Measurements from ENCODE around the gene NFXL1. TPM values are rescaled to one million over a fixed set of nuclear protein-coding genes. Genes with fewer than 3 reads are reported as not detected.

NFXL1 gene
- total RNA-seq, 1 experiment from 2014 or later: 22.5 TPM

DNA sequence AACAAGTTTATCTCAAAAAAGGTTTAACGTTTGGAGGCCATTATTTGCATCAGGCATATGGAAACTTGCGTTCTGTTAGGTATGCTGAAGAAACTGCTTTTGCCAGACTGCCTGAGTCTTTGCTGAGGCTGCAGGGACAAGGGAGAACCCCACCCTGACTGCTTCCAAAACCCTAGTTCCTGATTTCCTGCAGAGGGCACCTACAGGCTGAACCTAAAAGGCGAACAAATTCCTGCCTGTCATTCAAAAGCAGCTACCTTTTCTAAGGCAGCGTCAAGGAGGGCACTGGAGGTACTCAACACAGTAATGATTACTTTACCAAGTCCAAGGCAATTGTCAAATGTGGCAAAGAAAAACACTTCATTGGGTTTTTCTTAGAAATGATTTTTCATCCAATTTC lies 75.9 kb downstream of the NFXL1 start:
- Histone ChIP-seq H3K4me1 (no peaks in the 10 kb centered on the region), H3K36me3 (ENCODE audit: control insufficient read depth, insufficient read depth, low read length) (no peaks in the 10 kb centered on the region), H3K9me3 (no peaks in the 10 kb centered on the region), H3K27me3 (replicated peaks; ENCODE audit: control insufficient read depth, insufficient read depth, low read length) (no peaks in the 10 kb centered on the region), H3K4me3 (ENCODE audit: low read depth, low read length) (no peak overlapping the region)
- intact Hi-C loops (cut with micrococcal nuclease; ENCODE audit: unreplicated experiment): loop anchor here (5.0 kb wide), 1 partner anchor 249 kb away; no protein-coding TSS in a partner anchor
- CTCF ChIA-PET: interaction anchor here (0.6 to 1.4 kb wide), 3 partner anchors 95 to 234 kb away, joined by 3 to 15 read pairs (median 4); no protein-coding TSS in a partner anchor
- peak; percentile 17 to 32 for DNase-seq
- Mint-ChIP-seq H3K4me1 (ENCODE audit: low read depth, unreplicated experiment) (peaks cover 6% of the 10 kb centered on the region), H3K4me3 (ENCODE audit: unreplicated experiment) (peak overlapping the region; percentile 83), H3K9me3 (ENCODE audit: unreplicated experiment) (no peaks in the 10 kb centered on the region), H3K27ac (ENCODE audit: unreplicated experiment) (no peak overlapping the region), H3K27me3 (ENCODE audit: insufficient read depth, unreplicated experiment) (no peaks in the 10 kb centered on the region), H3K36me3 (ENCODE audit: insufficient read depth, unreplicated experiment) (peaks cover 6% of the 10 kb centered on the region)
- POLR2A ChIA-PET: no interaction called here
- BruUV-seq (replicated peaks): no TSS peak
- TF ChIP-seq, protein P1, sequence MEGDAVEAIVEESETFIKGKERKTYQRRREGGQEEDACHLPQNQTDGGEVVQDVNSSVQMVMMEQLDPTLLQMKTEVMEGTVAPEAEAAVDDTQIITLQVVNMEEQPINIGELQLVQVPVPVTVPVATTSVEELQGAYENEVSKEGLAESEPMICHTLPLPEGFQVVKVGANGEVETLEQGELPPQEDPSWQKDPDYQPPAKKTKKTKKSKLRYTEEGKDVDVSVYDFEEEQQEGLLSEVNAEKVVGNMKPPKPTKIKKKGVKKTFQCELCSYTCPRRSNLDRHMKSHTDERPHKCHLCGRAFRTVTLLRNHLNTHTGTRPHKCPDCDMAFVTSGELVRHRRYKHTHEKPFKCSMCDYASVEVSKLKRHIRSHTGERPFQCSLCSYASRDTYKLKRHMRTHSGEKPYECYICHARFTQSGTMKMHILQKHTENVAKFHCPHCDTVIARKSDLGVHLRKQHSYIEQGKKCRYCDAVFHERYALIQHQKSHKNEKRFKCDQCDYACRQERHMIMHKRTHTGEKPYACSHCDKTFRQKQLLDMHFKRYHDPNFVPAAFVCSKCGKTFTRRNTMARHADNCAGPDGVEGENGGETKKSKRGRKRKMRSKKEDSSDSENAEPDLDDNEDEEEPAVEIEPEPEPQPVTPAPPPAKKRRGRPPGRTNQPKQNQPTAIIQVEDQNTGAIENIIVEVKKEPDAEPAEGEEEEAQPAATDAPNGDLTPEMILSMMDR (IDR thresholded peaks at IDR 0.05; ENCODE audit: insufficient read depth in 1 of 2, low read depth in 1 of 2, low read length in 1 of 2, severe bottlenecking in 1 of 2, unreplicated experiment in 1 of 2): no peak

GRCh38 chr4:47837908-47838294 lies 76.5 kb downstream of the NFXL1 start, which contains the start of gene CORIN:
Gene CORIN, minus strand, starts transcription at chr4:47838067. Its CDS starts 118 bp downstream, at chr4:47837949.
- Histone ChIP-seq H3K36me3 (ENCODE audit: control insufficient read depth, insufficient read depth, low read length) (no peaks in the 10 kb centered on the region), H3K4me3 (ENCODE audit: low read depth, low read length) (peak within 1 kb of the TSS; percentile 64), H3K27me3 (replicated peaks; ENCODE audit: control insufficient read depth, insufficient read depth, low read length) (no peaks in the 10 kb centered on the region), H3K4me1 (no peaks in the 10 kb centered on the region), H3K9me3 (no peaks in the 10 kb centered on the region)
- TF ChIP-seq, protein P1 (IDR thresholded peaks at IDR 0.05; ENCODE audit: insufficient read depth in 1 of 2, low read depth in 1 of 2, low read length in 1 of 2, severe bottlenecking in 1 of 2, unreplicated experiment in 1 of 2): no peak
- Mint-ChIP-seq H3K9me3 (ENCODE audit: unreplicated experiment) (no peaks in the 10 kb centered on the region), H3K27ac (ENCODE audit: unreplicated experiment) (no peak within 1 kb of the TSS), H3K36me3 (ENCODE audit: insufficient read depth, unreplicated experiment) (peaks cover 5% of the 10 kb centered on the region), H3K4me3 (ENCODE audit: unreplicated experiment) (peak within 1 kb of the TSS; percentile 83), H3K27me3 (ENCODE audit: insufficient read depth, unreplicated experiment) (no peaks in the 10 kb centered on the region), H3K4me1 (ENCODE audit: low read depth, unreplicated experiment) (peaks cover 6% of the 10 kb centered on the region)
- intact Hi-C loops (cut with micrococcal nuclease; ENCODE audit: unreplicated experiment): loop anchor here (2.0 to 5.0 kb wide), 2 partner anchors 97 to 249 kb away; no protein-coding TSS in a partner anchor
- POLR2A ChIA-PET: interaction anchor here (1.2 kb wide), 1 partner anchor 133 kb away, joined by 3 read pairs; no protein-coding TSS in a partner anchor
- BruUV-seq (replicated peaks): no TSS peak
- no peak for DNase-seq
- CTCF ChIA-PET: interaction anchor here (0.6 to 3.2 kb wide), 10 partner anchors 77 to 229 kb away, joined by 3 to 108 read pairs (median 10); partner anchors contain the start of gene NFXL1

DNA sequence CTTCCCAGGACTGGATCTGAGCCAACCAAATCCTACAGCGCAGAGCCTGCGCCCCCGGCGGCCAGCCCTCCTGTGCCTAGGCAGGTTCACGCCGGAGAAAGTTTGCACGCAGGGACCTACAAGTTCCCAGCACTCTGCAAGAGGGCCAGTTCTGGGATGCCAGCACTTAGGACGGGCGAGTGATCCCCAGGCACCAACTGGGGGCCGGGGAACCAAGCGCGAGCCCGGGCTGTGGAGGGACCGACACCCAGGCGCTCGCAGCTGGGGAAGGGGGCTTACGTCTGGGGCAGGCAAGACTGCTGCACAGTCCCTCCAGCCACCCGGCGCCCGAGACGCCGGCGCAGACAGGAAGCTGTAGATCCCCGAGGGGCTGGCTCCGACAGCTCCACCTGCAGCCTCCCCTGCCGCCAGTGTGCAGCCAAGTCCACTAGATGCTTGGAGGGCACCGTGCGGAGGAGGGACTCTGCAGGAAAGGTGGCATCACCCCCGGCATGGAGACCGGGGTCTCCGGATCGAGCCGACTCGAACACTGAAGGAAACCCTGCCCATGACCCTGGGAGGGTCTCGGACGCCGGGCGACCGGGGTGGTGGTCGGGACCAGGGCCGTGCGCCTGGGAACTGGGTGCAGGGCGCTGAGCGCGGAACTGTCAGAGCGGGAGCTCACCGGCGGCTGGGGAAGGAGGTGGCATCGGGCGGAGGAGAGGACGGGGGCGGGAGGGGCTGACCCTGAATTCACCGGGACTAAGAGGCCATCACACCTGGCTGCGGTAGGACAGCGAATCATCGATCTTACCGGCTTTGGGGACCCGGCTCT lies 77.1 kb downstream of the NFXL1 start:
- Histone ChIP-seq H3K9me3 (no peaks in the 10 kb centered on the region), H3K27me3 (replicated peaks; ENCODE audit: control insufficient read depth, insufficient read depth, low read length) (no peaks in the 10 kb centered on the region), H3K36me3 (ENCODE audit: control insufficient read depth, insufficient read depth, low read length) (no peaks in the 10 kb centered on the region), H3K4me1 (no peaks in the 10 kb centered on the region), H3K4me3 (ENCODE audit: low read depth, low read length) (peak overlapping the region; percentile 64)
- POLR2A ChIA-PET: interaction anchor here (1.2 kb wide), 1 partner anchor 132 kb away, joined by 3 read pairs; no protein-coding TSS in a partner anchor
- peak; percentile 56 to 59 for DNase-seq
- Mint-ChIP-seq H3K36me3 (ENCODE audit: insufficient read depth, unreplicated experiment) (peaks cover 5% of the 10 kb centered on the region), H3K27ac (ENCODE audit: unreplicated experiment) (no peak overlapping the region), H3K4me1 (ENCODE audit: low read depth, unreplicated experiment) (peaks cover 6% of the 10 kb centered on the region), H3K9me3 (ENCODE audit: unreplicated experiment) (no peaks in the 10 kb centered on the region), H3K27me3 (ENCODE audit: insufficient read depth, unreplicated experiment) (no peaks in the 10 kb centered on the region), H3K4me3 (ENCODE audit: unreplicated experiment) (peak overlapping the region; percentile 83)
- TF ChIP-seq, protein P1 (IDR thresholded peaks at IDR 0.05; ENCODE audit: insufficient read depth in 1 of 2, low read depth in 1 of 2, low read length in 1 of 2, severe bottlenecking in 1 of 2, unreplicated experiment in 1 of 2): peak in 1 of 2 experiments; percentile 8
- BruUV-seq (replicated peaks): no TSS peak
- intact Hi-C loops (cut with micrococcal nuclease; ENCODE audit: unreplicated experiment): loop anchor here (2.0 to 5.0 kb wide), 2 partner anchors 98 to 250 kb away; no protein-coding TSS in a partner anchor
- CTCF ChIA-PET: interaction anchor here (0.6 to 3.2 kb wide), 30 partner anchors 10 to 318 kb away, joined by 3 to 108 read pairs (median 6); partner anchors contain the start of gene NFXL1

Data from Caco-2 (cell line).